Neural progenitor cell (in vitro differentiated cells): ENCODE measurements around the gene KCNMA1.

Experiments used
- CTCF ChIP-seq: fragments of 200-600 bp; sonication (generic); IDR thresholded peaks from 2 replicates; pipeline ENCODE4 v1.5.1; 2017; ENCODE audit warnings: antibody characterized with exemption, mild to moderate bottlenecking
- EZH2 ChIP-seq: fragments of 200-600 bp; sonication (generic); IDR thresholded peaks from 2 replicates; pipeline ENCODE4 v1.6.1; 2017; ENCODE audit warnings: antibody characterized with exemption, mild to moderate bottlenecking, moderate library complexity
- EZH2phosphoT487 ChIP-seq: fragments of 200-600 bp; sonication (generic); IDR thresholded peaks from 2 replicates; pipeline ENCODE4 v1.6.1; 2017; ENCODE audit warnings: antibody characterized with exemption

GRCh38 chr10:77371848-77372799 lies 265.5 kb downstream of the KCNMA1 start:
- TF ChIP-seq CTCF, result no peak
- TF ChIP-seq EZH2, result no peak
- TF ChIP-seq EZH2phosphoT487, result no peak
